Stimulated activated memory B cell treated with anti-CD40 and anti-IgM and Interleukin-4, amounts not matched to agents 10 μg/mL and 1 μg/mL and 100 μg/mL, for 72 hours (primary cell): Measurements from ENCODE around the gene ATXN10.
"Not testable (repeated sequence)": the region's sequence is repeated elsewhere in the genome, so short reads cannot be mapped to it uniquely, and the experiment has no call there.

Experiments
- ATAC-seq: fragments of 150-1000 bp; cut with Tn5 transposase; 2 replicates; pipeline ENCODE4 v1.10.0; 2021
- H3K27ac Mint-ChIP-seq: one replicate; pipeline ENCODE4 v1.8.0; 2022; ENCODE audit warnings: mild to moderate bottlenecking, mixed read lengths
- H3K27me3 Mint-ChIP-seq: one replicate; pipeline ENCODE4 v1.8.0; 2022; ENCODE audit warnings: mixed read lengths
- H3K36me3 Mint-ChIP-seq: one replicate; pipeline ENCODE4 v1.8.0; 2022; ENCODE audit warnings: mixed read lengths
- H3K4me1 Mint-ChIP-seq: one replicate; pipeline ENCODE4 v1.8.0; 2022; ENCODE audit warnings: mixed read lengths
- H3K4me3 Mint-ChIP-seq: one replicate; pipeline ENCODE4 v1.8.0; 2022; ENCODE audit warnings: mild to moderate bottlenecking, moderate library complexity, mixed read lengths
- H3K9me3 Mint-ChIP-seq: one replicate; pipeline ENCODE4 v1.8.0; 2022; ENCODE audit warnings: mixed read lengths

The ATXN10 gene

DNA sequence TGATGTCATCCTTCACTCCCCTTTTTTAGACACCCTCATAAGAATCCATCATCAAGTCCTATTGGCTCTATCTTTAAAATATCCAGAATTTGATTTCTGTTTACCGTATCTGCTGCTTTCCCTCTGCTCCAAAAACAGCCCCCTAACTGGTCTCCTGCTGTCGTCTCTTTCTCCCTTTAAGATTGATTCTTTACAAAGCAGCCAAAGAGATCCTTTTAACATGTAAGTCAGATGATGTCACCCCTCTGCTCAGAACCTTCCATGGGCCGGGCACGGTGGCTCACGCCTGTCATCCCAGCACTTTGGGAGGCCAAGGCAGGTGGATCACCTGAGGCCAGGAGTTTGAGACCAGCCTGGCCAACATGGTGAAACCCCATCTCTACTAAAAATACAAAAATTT, 11.1 kb downstream of the ATXN10 start:
- not testable (repeated sequence) for H3K27me3 Mint-ChIP-seq, H3K9me3 Mint-ChIP-seq, H3K4me3 Mint-ChIP-seq, H3K36me3 Mint-ChIP-seq, ATAC-seq, H3K27ac Mint-ChIP-seq
- H3K4me1 Mint-ChIP-seq, result peaks cover 22% of the 10 kb centered on the region

DNA sequence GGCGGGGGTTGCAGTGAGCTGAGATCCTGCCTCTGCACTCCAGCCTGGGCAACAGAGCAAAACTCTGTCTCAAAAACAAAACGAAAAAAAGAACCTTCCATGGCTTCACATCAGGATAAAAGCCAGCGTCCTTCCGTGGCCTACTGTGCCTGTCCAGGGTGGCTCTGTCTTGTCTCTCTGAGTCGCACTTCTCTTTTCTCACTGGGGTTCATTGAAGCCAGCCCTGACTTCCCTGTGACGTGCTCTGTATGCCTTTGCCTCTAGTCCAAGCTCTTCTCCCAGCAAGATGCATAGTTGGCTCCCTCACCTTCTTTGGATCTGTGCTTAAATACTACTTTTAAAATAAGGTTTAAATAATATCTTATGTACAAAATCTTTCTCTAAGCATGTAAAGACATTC, 11.6 kb downstream of the ATXN10 start:
- Mint-ChIP-seq H3K4me1 (peaks cover 18% of the 10 kb centered on the region), H3K4me3 (no peak overlapping the region), H3K27ac (no peak overlapping the region), H3K9me3 (no peaks in the 10 kb centered on the region), H3K36me3 (peaks cover 5% of the 10 kb centered on the region), H3K27me3 (no peaks in the 10 kb centered on the region)
- peak; percentile 52 for ATAC-seq

DNA sequence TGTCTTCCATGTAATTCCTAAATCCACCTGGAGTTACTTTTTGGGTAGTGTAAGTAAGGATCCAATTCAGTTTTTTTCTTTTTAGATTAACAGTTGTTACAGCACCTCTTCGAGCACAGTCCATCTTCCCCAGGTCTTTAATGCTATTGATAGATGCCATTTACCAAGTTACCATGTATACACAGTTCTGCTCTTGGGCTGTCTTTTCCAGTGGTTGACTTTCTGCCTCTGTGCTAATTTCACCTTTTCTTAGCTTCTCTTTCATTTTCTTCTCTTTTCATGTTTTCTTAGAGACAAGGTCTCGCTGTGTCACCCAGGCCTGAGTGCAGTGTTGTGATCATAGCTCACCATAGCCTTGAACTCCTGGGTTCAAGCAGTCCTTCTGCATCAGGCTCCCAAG, 12.0 kb downstream of the ATXN10 start:
- H3K27me3 Mint-ChIP-seq, result no peaks in the 10 kb centered on the region
- ATAC-seq, result no peak
- peaks cover 6% of the 10 kb centered on the region for H3K36me3 Mint-ChIP-seq
- H3K4me3 Mint-ChIP-seq, result no peak overlapping the region
- peaks cover 17% of the 10 kb centered on the region for H3K4me1 Mint-ChIP-seq
- H3K9me3 Mint-ChIP-seq, result no peaks in the 10 kb centered on the region
- no peak overlapping the region for H3K27ac Mint-ChIP-seq

DNA sequence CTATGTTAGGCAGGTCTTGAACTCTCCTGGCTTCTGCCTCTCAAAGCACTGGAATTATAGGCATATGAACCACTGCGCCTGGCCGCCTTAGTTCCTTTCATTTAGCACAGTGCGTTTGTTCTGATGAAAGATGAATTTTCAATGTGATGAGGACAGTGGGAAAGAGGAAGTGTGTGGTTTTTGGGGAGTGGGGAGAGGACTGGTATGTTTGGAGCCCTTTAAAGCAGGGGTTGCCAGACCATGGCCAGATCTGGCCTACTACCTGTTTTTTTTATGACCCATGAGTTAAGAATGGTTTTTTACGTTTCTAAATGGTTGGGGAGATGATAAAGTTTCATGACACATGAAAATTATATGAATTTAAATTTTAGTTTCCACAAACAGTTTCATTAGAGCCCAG, 12.5 kb downstream of the ATXN10 start:
- Mint-ChIP-seq H3K27ac (no peak overlapping the region), H3K27me3 (no peaks in the 10 kb centered on the region), H3K9me3 (no peaks in the 10 kb centered on the region), H3K4me3 (no peak overlapping the region), H3K4me1 (peaks cover 12% of the 10 kb centered on the region), H3K36me3 (peaks cover 9% of the 10 kb centered on the region)
- ATAC-seq, result peak; percentile 82

DNA sequence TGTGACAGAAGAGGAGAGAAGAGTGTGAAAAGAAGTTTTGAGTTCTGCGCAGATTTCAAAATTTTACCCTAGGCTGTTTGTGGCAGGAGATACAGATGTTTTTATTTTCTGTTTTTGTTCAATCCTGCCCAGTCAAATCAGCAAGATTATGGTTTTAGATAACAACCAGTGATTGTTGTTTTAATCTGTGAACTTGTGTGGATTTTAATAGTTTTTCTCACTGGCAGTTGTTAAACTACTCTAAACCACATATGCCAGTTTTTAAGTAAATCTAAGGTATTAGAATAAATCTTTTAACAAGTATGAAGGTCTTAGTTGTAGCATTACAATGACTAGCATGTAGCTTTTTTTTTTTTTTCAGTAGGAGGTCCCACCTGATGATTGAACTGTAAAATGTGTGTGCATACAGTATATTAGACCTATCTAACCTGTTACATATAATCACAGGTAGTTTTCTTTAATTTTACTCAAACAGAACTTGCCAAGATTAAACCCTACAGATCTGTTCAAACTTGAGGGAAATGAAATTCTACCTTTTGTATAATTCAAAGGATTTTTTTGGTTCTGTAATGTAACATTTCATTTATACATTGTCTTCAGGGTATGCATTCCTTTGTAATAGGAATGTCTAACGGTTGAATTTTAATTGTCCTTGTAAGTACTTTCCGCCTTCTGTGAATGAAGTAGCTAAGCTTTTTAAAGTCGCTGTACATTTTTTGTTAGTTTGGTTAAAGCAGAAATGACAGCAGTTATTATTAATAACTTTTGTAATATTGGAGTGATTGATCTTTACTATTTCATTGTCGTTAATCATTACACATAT, 13.3 kb downstream of the ATXN10 start:
- Mint-ChIP-seq H3K4me1 (peaks cover 4% of the 10 kb centered on the region), H3K27me3 (no peaks in the 10 kb centered on the region), H3K4me3 (no peak overlapping the region), H3K36me3 (peaks cover 13% of the 10 kb centered on the region), H3K9me3 (no peaks in the 10 kb centered on the region), H3K27ac (no peak overlapping the region)
- no peak for ATAC-seq

DNA sequence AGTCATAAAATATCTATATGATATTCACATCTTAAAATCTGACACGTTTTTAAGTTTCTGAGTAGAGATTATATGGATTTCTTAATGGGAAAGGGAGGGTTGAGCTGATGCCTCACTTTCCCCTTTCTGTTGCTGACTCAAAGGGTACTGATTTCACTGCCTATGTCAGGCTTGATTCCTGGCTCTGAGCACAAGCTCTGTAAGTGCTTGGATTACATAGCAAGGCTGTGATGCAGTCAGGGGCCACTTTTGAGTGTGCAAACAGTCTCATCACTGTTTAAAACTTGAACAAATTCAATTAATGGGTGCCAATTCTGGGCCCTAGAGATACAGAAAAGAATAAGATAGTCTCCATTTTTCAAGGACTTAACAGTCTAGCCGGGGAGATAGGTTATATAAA, 14.4 kb downstream of the ATXN10 start:
- Mint-ChIP-seq H3K4me3 (no peak overlapping the region), H3K27me3 (no peaks in the 10 kb centered on the region), H3K27ac (no peak overlapping the region), H3K36me3 (peaks cover 23% of the 10 kb centered on the region), H3K4me1 (peaks cover 4% of the 10 kb centered on the region), H3K9me3 (no peaks in the 10 kb centered on the region)
- ATAC-seq, result no peak

DNA sequence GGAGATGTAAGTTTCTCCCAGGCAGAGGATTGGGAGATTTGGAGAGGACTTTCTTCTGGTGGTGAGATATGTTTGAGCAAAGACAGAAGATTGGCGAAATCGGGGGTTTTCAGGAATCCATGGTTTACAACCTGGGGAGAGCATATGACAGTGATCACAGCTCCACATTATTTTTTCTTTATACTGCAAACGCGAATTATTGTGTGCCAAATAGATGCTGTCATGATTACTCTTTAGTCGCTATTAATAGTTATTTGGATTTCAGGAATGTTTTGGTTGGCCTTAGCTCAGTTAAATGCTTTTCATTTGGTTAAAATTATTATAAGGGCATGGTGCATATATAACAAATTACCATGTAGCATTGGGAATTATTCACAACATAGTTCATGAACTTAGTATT, 15.2 kb downstream of the ATXN10 start:
- H3K27ac Mint-ChIP-seq, result no peak overlapping the region
- no peaks in the 10 kb centered on the region for H3K27me3 Mint-ChIP-seq
- H3K36me3 Mint-ChIP-seq, result peaks cover 27% of the 10 kb centered on the region
- H3K9me3 Mint-ChIP-seq, result no peaks in the 10 kb centered on the region
- no peak overlapping the region for H3K4me3 Mint-ChIP-seq
- peaks cover 4% of the 10 kb centered on the region for H3K4me1 Mint-ChIP-seq
- ATAC-seq, result no peak

DNA sequence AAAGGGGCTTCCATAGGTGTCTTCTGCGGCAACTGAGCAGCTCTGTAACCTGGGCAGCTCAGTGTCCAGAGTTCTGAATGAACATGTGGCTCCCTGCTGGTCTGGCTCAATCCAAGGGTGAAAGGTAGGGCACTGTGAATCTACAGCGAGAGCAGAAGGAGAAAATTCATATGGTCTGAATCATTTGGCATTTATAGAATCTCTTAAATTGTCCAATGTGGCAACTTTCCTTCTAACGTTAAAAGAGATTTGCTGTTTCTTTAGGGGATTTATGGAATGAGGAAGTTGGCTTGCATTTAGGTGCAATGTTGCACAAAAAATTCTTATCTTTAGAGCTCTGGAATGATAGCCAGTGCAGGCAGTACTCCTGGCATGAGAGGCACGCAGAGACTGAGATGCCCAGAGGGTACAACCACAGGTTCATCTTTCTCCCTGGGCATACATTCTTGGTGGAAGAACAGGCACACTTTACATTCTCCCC, 17.0 kb downstream of the ATXN10 start:
- Mint-ChIP-seq H3K36me3 (peaks cover 33% of the 10 kb centered on the region), H3K4me1 (peaks cover 4% of the 10 kb centered on the region), H3K4me3 (no peak overlapping the region), H3K9me3 (no peaks in the 10 kb centered on the region), H3K27ac (no peak overlapping the region), H3K27me3 (no peaks in the 10 kb centered on the region)
- no peak for ATAC-seq

DNA sequence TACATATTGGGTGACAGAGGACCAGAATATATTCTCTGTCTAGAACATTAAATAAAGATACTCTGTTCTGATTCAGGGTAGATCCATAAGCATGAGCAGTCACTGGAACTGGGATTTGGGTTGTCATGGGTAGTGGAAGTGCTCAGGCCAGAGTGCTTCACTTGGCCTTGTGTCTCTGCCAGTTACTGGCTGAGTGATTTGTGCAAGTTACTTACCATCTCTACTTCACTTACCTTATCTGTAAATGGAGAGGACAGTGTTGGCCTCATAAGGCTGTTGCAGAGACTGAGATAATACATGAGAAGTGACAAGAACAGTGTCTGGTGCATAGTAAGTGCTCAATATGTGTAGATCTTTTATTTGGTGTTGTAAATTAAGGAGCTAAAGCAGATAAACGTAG, 17.6 kb downstream of the ATXN10 start:
- ATAC-seq, result no peak
- Mint-ChIP-seq H3K36me3 (peaks cover 35% of the 10 kb centered on the region), H3K4me3 (no peak overlapping the region), H3K27me3 (no peaks in the 10 kb centered on the region), H3K4me1 (peaks cover 4% of the 10 kb centered on the region), H3K27ac (no peak overlapping the region), H3K9me3 (no peaks in the 10 kb centered on the region)

DNA sequence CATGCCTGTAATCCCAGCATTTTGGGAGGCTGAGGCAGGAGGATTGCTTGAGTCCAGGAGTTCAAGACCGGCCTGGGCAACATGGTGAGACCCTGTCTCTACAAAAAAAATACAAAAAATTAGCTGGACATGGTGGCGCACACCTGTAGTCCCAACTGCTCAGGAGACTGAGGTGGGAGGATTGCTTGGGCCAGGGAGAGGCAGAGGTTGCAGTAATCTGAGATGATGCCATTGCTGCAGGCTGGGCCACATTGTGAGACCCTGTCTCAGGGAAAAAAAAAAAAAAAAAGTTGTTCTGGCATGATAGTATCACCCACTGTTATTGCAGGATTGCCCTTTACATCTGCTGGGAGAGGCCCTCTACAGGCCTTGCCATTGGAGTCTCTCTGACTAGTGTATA, 18.4 kb downstream of the ATXN10 start:
- Mint-ChIP-seq H3K4me3 (no peak overlapping the region), H3K9me3 (no peaks in the 10 kb centered on the region), H3K36me3 (peaks cover 35% of the 10 kb centered on the region), H3K27me3 (no peaks in the 10 kb centered on the region), H3K4me1 (peaks cover 4% of the 10 kb centered on the region), H3K27ac (no peak overlapping the region)
- no peak for ATAC-seq

DNA sequence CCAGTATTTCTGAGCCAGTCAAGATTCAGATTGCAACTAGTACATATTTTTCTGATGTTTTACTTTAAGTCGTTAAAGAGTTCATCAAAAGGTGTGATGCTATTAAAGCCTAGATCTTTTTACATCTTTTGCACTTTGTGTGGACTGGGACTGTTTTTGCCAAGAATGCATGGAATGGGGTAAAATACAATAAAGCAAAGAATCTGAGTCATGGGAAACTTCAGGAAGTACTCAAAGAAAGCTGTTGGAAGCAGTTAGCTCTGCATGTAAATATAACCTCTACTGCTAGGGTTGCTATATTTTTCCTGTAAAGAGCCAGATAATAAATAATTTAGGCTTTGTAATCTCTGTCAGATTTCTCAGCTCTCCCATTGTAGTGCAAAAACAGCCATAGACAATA, 20.9 kb downstream of the ATXN10 start:
- Mint-ChIP-seq H3K36me3 (peaks cover 46% of the 10 kb centered on the region), H3K27me3 (no peaks in the 10 kb centered on the region), H3K27ac (no peak overlapping the region), H3K4me1 (peaks cover 11% of the 10 kb centered on the region), H3K4me3 (no peak overlapping the region), H3K9me3 (no peaks in the 10 kb centered on the region)
- no peak for ATAC-seq

DNA sequence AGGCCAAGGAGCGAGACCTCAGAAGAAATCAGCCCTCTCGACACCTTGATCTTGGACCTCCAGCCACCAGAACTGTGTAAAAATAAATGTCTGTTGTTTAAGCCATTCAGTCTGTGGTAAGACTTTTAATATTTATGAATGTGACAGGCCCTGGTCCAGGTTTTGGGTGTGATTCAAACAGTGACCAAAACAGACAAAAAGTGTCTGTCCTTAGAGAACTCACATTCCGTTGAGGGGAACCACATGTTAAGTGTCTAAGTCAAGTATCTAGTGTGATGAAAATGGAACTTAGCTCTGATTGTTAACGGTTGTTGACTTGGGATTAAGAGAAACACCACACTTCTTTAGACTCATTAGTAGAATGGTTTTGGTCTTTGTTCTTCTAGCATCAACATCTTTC, 22.2 kb downstream of the ATXN10 start:
- no peak overlapping the region for H3K27ac Mint-ChIP-seq
- peaks cover 55% of the 10 kb centered on the region for H3K36me3 Mint-ChIP-seq
- peaks cover 22% of the 10 kb centered on the region for H3K4me1 Mint-ChIP-seq

DNA sequence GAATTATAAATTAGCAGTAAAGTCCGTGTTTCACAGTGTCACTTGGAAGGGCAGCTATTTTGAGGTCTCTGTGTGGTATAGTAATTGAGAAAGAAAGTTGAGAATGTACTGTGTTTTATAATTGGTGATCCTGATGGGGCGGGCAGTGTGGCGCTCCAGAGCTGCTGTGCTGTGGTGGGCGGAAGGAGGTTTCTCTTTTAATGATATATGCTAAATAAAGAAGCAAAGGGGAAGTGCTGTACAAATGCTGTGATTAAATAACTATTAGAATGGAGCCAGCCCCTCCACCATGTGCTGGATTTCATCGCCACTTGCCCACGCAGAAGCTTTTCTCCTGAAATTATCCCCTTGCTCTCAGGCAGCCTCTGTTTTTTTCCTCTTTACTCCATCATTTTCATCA, 24.6 kb downstream of the ATXN10 start:
- H3K36me3 Mint-ChIP-seq, result peaks cover 49% of the 10 kb centered on the region
- H3K4me1 Mint-ChIP-seq, result peaks cover 22% of the 10 kb centered on the region
- no peaks in the 10 kb centered on the region for H3K27me3 Mint-ChIP-seq
- no peaks in the 10 kb centered on the region for H3K9me3 Mint-ChIP-seq
- ATAC-seq, result peak; percentile 85
- H3K27ac Mint-ChIP-seq, result peak overlapping the region; percentile 75
- peak overlapping the region; percentile 0 for H3K4me3 Mint-ChIP-seq

More for the DNA sequence above, 22.2 kb downstream of the ATXN10 start:
- Mint-ChIP-seq H3K27me3 (no peaks in the 10 kb centered on the region), H3K9me3 (no peaks in the 10 kb centered on the region), H3K4me3 (no peak overlapping the region)
- ATAC-seq, result no peak

DNA sequence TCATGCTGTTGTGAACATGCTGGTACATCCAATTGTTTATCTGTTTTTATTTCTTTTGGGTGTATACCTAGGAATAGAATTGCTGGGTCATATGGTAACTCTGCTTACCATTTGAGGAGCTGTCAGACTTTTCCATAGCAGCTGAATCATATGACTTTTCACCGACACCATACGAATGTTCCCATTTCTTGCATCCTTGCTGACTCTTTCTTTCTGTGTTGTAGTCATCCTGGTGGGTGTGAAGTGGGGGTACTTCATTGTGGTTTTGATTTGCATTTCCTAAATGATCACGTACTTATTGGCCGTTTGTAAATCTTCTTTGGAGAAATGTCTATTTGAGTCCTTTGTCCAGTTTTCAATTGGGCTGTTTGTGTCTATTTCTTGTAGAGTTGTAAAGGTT, 26.5 kb downstream of the ATXN10 start:
- no peak for ATAC-seq
- Mint-ChIP-seq H3K9me3 (peaks cover 3% of the 10 kb centered on the region), H3K4me3 (no peak overlapping the region), H3K27ac (no peak overlapping the region), H3K36me3 (peaks cover 66% of the 10 kb centered on the region), H3K4me1 (peaks cover 22% of the 10 kb centered on the region), H3K27me3 (no peaks in the 10 kb centered on the region)

DNA sequence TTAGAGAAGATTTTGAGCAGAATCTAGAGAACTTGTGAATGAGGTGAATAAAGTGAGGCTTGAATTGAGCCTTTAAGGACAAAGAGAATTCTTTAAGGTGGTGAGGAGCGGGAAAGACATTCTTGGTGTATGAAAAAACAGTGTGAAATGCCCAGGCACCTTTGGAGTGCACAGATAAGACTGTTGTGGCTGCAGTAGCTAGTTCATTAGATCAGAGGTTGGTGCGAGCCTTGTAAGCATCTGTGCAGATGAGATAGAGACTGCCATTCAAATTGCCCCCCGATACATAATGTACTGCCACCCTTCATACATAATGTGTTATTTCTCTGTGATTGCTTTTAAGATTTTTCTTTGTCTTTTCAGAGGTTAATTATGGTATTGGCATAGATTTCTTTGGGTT, 31.3 kb downstream of the ATXN10 start:
- no peak for ATAC-seq
- Mint-ChIP-seq H3K27ac (no peak overlapping the region), H3K9me3 (peaks cover 3% of the 10 kb centered on the region), H3K36me3 (peaks cover 88% of the 10 kb centered on the region), H3K4me1 (peaks cover 15% of the 10 kb centered on the region), H3K4me3 (no peak overlapping the region), H3K27me3 (no peaks in the 10 kb centered on the region)

DNA sequence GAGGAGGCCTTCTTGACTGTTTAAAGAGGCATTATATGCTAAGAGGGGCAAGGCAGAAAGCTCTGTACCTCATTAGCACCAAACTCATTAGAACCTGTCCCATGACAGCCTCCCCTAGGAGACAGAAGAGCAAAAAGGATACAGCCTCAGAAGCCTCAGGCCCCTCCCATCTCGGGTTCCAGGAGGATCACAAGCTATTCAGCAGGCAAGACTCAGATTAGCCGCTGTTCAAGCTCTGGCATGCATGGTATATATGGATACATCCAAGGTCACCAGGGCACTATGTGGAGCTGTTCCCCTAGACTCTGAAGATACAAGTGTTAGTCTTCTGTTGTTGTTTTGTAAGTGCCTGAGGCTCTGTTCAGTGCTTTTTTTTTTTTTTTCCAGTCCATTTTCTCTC, 32.1 kb downstream of the ATXN10 start:
- ATAC-seq, result no peak

More for the DNA sequence above, 32.1 kb downstream of the ATXN10 start:
- Mint-ChIP-seq H3K27ac (peak overlapping the region; percentile 1), H3K36me3 (peaks cover 85% of the 10 kb centered on the region), H3K4me1 (peaks cover 9% of the 10 kb centered on the region), H3K27me3 (no peaks in the 10 kb centered on the region), H3K9me3 (peaks cover 3% of the 10 kb centered on the region), H3K4me3 (no peak overlapping the region)
